Measurements from ENCODE around the gene DMTF1. TPM values are rescaled to one million over a fixed set of nuclear protein-coding genes. Genes with fewer than 3 reads are reported as not detected.

The DMTF1 gene
- total and polyA plus RNA-seq, 9 of the 15 experiments (the other 6 are each of a cell fraction or from before 2014, with no cell fraction given): 25.7 to 208 (median 74.7) TPM

DNA sequence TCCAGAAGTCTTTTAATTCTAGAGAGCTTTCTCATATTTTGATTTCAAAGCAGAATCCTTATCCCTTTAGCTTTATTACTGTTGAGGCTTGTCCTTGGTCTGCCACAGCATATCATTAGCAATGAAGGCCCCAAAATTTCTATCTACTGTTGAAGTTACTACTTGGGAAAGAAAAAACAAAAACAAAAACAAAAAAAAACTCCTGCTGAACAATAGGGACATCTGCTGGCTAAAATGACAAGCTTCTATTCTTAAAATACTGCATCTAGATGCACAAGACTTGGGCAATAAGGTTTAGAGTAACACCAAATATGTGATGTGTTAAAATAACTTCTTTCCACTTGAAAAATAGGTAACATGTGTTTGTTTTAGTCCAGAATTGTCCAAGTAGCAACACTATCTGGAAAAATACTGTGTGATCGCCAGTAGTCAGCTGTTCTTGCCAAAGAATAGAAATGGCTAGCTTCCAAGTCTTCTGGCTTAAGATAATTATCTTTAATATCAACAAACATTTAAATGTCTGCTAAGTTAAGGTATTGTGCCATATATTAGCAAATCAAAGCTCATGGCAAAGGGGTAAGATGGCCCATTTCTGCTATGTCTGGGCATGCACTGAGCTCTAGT, 3.8 kb upstream of the DMTF1 start (continued):
- TF ChIP-seq, protein P1, sequence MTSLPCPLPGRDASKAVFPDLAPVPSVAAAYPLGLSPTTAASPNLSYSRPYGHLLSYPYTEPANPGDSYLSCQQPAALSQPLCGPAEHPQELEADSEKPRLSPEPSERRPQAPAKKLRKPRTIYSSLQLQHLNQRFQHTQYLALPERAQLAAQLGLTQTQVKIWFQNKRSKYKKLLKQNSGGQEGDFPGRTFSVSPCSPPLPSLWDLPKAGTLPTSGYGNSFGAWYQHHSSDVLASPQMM (CRISPR knock-in tag; IDR thresholded peaks at IDR 0.05): no peak
- no peak for TF ChIP-seq SMAD1 (IDR thresholded peaks at IDR 0.05; ENCODE audit: low read depth, low read length, partially characterized antibody)
- no peak for TF ChIP-seq ZNF780A (CRISPR knock-in tag; IDR thresholded peaks at IDR 0.05)
- TF ChIP-seq, protein P2, sequence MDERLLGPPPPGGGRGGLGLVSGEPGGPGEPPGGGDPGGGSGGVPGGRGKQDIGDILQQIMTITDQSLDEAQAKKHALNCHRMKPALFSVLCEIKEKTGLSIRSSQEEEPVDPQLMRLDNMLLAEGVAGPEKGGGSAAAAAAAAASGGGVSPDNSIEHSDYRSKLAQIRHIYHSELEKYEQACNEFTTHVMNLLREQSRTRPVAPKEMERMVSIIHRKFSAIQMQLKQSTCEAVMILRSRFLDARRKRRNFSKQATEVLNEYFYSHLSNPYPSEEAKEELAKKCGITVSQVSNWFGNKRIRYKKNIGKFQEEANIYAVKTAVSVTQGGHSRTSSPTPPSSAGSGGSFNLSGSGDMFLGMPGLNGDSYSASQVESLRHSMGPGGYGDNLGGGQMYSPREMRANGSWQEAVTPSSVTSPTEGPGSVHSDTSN (CRISPR knock-in tag; IDR thresholded peaks at IDR 0.05; ENCODE audit: low read depth): no peak
- TF ChIP-seq, protein P2 (tag; conservative IDR thresholded peaks at IDR 0.05; ENCODE audit: low read depth): 0 out of 2 replicates have a peak, but pooled peaks have one; percentile 24
- no peak for TF ChIP-seq GABPB2 (CRISPR knock-in tag; conservative IDR thresholded peaks at IDR 0.05)
- TF ChIP-seq, protein P3, sequence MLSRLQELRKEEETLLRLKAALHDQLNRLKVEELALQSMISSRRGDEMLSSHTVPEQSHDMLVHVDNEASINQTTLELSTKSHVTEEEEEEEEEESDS (CRISPR knock-in tag; IDR thresholded peaks at IDR 0.05): no peak
- no peak for TF ChIP-seq KHSRP (IDR thresholded peaks at IDR 0.05)
- no peak for TF ChIP-seq ZNF121 (CRISPR knock-in tag; conservative IDR thresholded peaks at IDR 0.05)
- TF ChIP-seq RBM39 (optimal IDR thresholded peaks at IDR 0.05; ENCODE audit: low read depth, low read length): no peak
- TF ChIP-seq CBX3 (IDR thresholded peaks at IDR 0.05; ENCODE audit: borderline replicate concordance in 1 of 2, low read length in 2 of 2): no peak
- no peak for TF ChIP-seq ILF3 (IDR thresholded peaks at IDR 0.05; ENCODE audit: borderline replicate concordance)
- TF ChIP-seq THRAP3 (IDR thresholded peaks at IDR 0.05; ENCODE audit: borderline replicate concordance): no peak
- TF ChIP-seq MAX (CRISPR knock-in tag; IDR thresholded peaks at IDR 0.05): no peak
- no peak for TF ChIP-seq ZC3H11A (IDR thresholded peaks at IDR 0.05; ENCODE audit: low read depth, low read length)
- no peak for TF ChIP-seq HMG20A (CRISPR knock-in tag; conservative IDR thresholded peaks at IDR 0.05)
- no peak for TF ChIP-seq ZNF589 (CRISPR knock-in tag; IDR thresholded peaks at IDR 0.05; ENCODE audit: low read depth)
- TF ChIP-seq MXI1 (IDR thresholded peaks at IDR 0.05; ENCODE audit: low read depth, low read length): no peak
- TF ChIP-seq, protein P4, sequence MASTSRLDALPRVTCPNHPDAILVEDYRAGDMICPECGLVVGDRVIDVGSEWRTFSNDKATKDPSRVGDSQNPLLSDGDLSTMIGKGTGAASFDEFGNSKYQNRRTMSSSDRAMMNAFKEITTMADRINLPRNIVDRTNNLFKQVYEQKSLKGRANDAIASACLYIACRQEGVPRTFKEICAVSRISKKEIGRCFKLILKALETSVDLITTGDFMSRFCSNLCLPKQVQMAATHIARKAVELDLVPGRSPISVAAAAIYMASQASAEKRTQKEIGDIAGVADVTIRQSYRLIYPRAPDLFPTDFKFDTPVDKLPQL (IDR thresholded peaks at IDR 0.05; ENCODE audit: extremely low read depth, insufficient read length): no peak
- peak; percentile 65 for TF ChIP-seq E2F8 (IDR thresholded peaks at IDR 0.05; ENCODE audit: low read depth, partially characterized antibody)
- no peak for TF ChIP-seq MTF1 (CRISPR knock-in tag; IDR thresholded peaks at IDR 0.05; ENCODE audit: borderline replicate concordance)
- TF ChIP-seq NUFIP1 (IDR thresholded peaks at IDR 0.05; ENCODE audit: partially characterized antibody): no peak
- no peak for TF ChIP-seq ZNF76 (CRISPR knock-in tag; IDR thresholded peaks at IDR 0.05; ENCODE audit: borderline replicate concordance)

Data from K562 (cell line).